Measurements from ENCODE around the gene CDADC1. TPM values are rescaled to one million over a fixed set of nuclear protein-coding genes. Genes with fewer than 3 reads are reported as not detected.

CDADC1 gene
- polyA plus RNA-seq, 1 of the 3 experiments (the other 2 are of a cell fraction): 3.5 TPM

GRCh38 chr13:49298903-49299605 is 51.3 kb downstream of the CDADC1 start:
- H3K9me2 ChIP-seq: no peaks in the 10 kb centered on the region
- 93% methylated on average over 7 of the region's 7 CpGs for WGBS (ENCODE audit: low lambda C conversion rate)
- no peak overlapping the region for H3K27ac ChIP-seq (ENCODE audit: low read depth in 2 of 2, low read length in 1 of 2)
- ChIA-PET CTCF (interaction anchor here (0.6 to 1.5 kb wide), 5 partner anchors 18 to 478 kb away, joined by 3 to 6 read pairs (median 4); no protein-coding TSS in a partner anchor), POLR2A (no interaction called here)
- H3K4me2 ChIP-seq: no peak overlapping the region
- H2AFZ ChIP-seq (ENCODE audit: low read depth): no peak overlapping the region
- DNase-seq: no peak
- no peak overlapping the region for H3K9ac ChIP-seq
- H3F3A ChIP-seq (replicated peaks; ENCODE audit: insufficient read depth): no peaks in the 10 kb centered on the region
- H3K4me1 ChIP-seq (ENCODE audit: control insufficient read depth in 1 of 2, insufficient read depth in 2 of 2, low read depth in 1 of 2, low read length in 1 of 2): no peaks in the 10 kb centered on the region; a peak in 1 of 4 replicates
- no peaks in the 10 kb centered on the region for H3K36me3 ChIP-seq (replicated peaks in 1 of 2; ENCODE audit: control insufficient read depth in 1 of 2, insufficient read depth in 2 of 2, low read length in 1 of 2)
- no peak for TF ChIP-seq TEAD4 (IDR thresholded peaks at IDR 0.05; ENCODE audit: borderline replicate concordance, insufficient read depth)
- TF ChIP-seq RCOR1 (IDR thresholded peaks at IDR 0.05; ENCODE audit: low read length): no peak
- TF ChIP-seq SIN3A (IDR thresholded peaks at IDR 0.05; ENCODE audit: borderline replicate concordance, low read depth, low read length): no peak
- no peak for TF ChIP-seq PBX3 (IDR thresholded peaks at IDR 0.05)
- no peaks in the 10 kb centered on the region for H3K27me3 ChIP-seq (ENCODE audit: insufficient read depth)
- H3K79me2 ChIP-seq (ENCODE audit: insufficient read depth): no peaks in the 10 kb centered on the region
- H3K9me3 ChIP-seq: no peaks in the 10 kb centered on the region
- H4K20me1 ChIP-seq (ENCODE audit: insufficient read depth): no peaks in the 10 kb centered on the region
- H3K4me3 ChIP-seq (ENCODE audit: low read depth in 2 of 2, low read length in 1 of 2): no peak overlapping the region

GRCh38 chr13:49300276-49300675 is 52.6 kb downstream of the CDADC1 start:
- ChIA-PET CTCF (interaction anchor here (0.6 to 7.4 kb wide), 26 partner anchors 8 to 320 kb away, joined by 3 to 73 read pairs (median 4); partner anchors contain the start of gene RCBTB1), POLR2A (no interaction called here)
- no peak for TF ChIP-seq MXI1 (IDR thresholded peaks at IDR 0.05; ENCODE audit: low read depth, low read length)

GRCh38 chr13:49300739-49301589 is 53.2 kb downstream of the CDADC1 start:
- no peaks in the 10 kb centered on the region for H3K36me3 ChIP-seq (replicated peaks in 1 of 2; ENCODE audit: control insufficient read depth in 1 of 2, insufficient read depth in 2 of 2, low read length in 1 of 2)
- no peaks in the 10 kb centered on the region for H3K79me2 ChIP-seq (ENCODE audit: insufficient read depth)
- POLR2A ChIA-PET: no interaction called here
- TF ChIP-seq EZH2phosphoT487 (IDR thresholded peaks at IDR 0.05; ENCODE audit: borderline replicate concordance, low read depth) (no peak), SMC3 (IDR thresholded peaks at IDR 0.05; ENCODE audit: low read depth, low read length) (peak; percentile 93), GABPA (IDR thresholded peaks at IDR 0.05; ENCODE audit: low read depth) (no peak), NRF1 (IDR thresholded peaks at IDR 0.05; ENCODE audit: low read depth, low read length) (peak; percentile 10; the same call in 1 of the 2 replicates), RAD21 (IDR thresholded peaks at IDR 0.05; ENCODE audit: low read length) (peak; percentile 97)
- TF ChIP-seq, protein P1, sequence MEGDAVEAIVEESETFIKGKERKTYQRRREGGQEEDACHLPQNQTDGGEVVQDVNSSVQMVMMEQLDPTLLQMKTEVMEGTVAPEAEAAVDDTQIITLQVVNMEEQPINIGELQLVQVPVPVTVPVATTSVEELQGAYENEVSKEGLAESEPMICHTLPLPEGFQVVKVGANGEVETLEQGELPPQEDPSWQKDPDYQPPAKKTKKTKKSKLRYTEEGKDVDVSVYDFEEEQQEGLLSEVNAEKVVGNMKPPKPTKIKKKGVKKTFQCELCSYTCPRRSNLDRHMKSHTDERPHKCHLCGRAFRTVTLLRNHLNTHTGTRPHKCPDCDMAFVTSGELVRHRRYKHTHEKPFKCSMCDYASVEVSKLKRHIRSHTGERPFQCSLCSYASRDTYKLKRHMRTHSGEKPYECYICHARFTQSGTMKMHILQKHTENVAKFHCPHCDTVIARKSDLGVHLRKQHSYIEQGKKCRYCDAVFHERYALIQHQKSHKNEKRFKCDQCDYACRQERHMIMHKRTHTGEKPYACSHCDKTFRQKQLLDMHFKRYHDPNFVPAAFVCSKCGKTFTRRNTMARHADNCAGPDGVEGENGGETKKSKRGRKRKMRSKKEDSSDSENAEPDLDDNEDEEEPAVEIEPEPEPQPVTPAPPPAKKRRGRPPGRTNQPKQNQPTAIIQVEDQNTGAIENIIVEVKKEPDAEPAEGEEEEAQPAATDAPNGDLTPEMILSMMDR (IDR thresholded peaks at IDR 0.05): peak; percentile 93
- no peaks in the 10 kb centered on the region for H3F3A ChIP-seq (replicated peaks; ENCODE audit: insufficient read depth)
- peak overlapping the region; percentile 68 for H2AFZ ChIP-seq (ENCODE audit: low read depth)
- CTCF ChIA-PET: interaction anchor here (0.6 to 7.4 kb wide), 26 partner anchors 9 to 320 kb away, joined by 3 to 73 read pairs (median 4); partner anchors contain the start of gene RCBTB1
- peak; percentile 76 for DNase-seq
- H3K9ac ChIP-seq: no peak overlapping the region
- no peak overlapping the region for H3K27ac ChIP-seq (ENCODE audit: low read depth in 2 of 2, low read length in 1 of 2)
- no peak overlapping the region; a peak in 1 of 4 replicates for H3K4me3 ChIP-seq (ENCODE audit: low read depth in 2 of 2, low read length in 1 of 2)
- no peaks in the 10 kb centered on the region for H3K9me3 ChIP-seq
- H3K9me2 ChIP-seq: no peaks in the 10 kb centered on the region
- no peaks in the 10 kb centered on the region; a peak in 1 of 4 replicates for H3K4me1 ChIP-seq (ENCODE audit: control insufficient read depth in 1 of 2, insufficient read depth in 2 of 2, low read depth in 1 of 2, low read length in 1 of 2)
- H4K20me1 ChIP-seq (ENCODE audit: insufficient read depth): no peaks in the 10 kb centered on the region
- no peaks in the 10 kb centered on the region for H3K27me3 ChIP-seq (ENCODE audit: insufficient read depth)
- peak overlapping the region; percentile 54 for H3K4me2 ChIP-seq
- WGBS (ENCODE audit: low lambda C conversion rate): 18% methylated on average over 19 of the region's 20 CpGs

More at GRCh38 chr13:49300276-49300675, 52.6 kb downstream of the CDADC1 start:
- no peak overlapping the region for H3K27ac ChIP-seq (ENCODE audit: low read depth in 2 of 2, low read length in 1 of 2)
- H3K4me2 ChIP-seq: no peak overlapping the region
- H3K4me3 ChIP-seq (ENCODE audit: low read depth in 2 of 2, low read length in 1 of 2): no peak overlapping the region
- H3K36me3 ChIP-seq (replicated peaks in 1 of 2; ENCODE audit: control insufficient read depth in 1 of 2, insufficient read depth in 2 of 2, low read length in 1 of 2): no peaks in the 10 kb centered on the region
- H3K79me2 ChIP-seq (ENCODE audit: insufficient read depth): no peaks in the 10 kb centered on the region
- no peaks in the 10 kb centered on the region for H3K9me3 ChIP-seq
- H3K9ac ChIP-seq: no peak overlapping the region
- no peaks in the 10 kb centered on the region; a peak in 1 of 4 replicates for H3K4me1 ChIP-seq (ENCODE audit: control insufficient read depth in 1 of 2, insufficient read depth in 2 of 2, low read depth in 1 of 2, low read length in 1 of 2)
- H3K9me2 ChIP-seq: no peaks in the 10 kb centered on the region
- WGBS (ENCODE audit: low lambda C conversion rate): 59% methylated on average over 5 of the region's 5 CpGs
- H3K27me3 ChIP-seq (ENCODE audit: insufficient read depth): no peaks in the 10 kb centered on the region
- no peak overlapping the region for H2AFZ ChIP-seq (ENCODE audit: low read depth)
- DNase-seq: no peak
- H4K20me1 ChIP-seq (ENCODE audit: insufficient read depth): no peaks in the 10 kb centered on the region
- no peaks in the 10 kb centered on the region for H3F3A ChIP-seq (replicated peaks; ENCODE audit: insufficient read depth)

Measured in SK-N-SH (cell line).